CD14-positive monocyte (primary cell): ENCODE data around the gene OR4F17. TPM values are rescaled to one million over a fixed set of nuclear protein-coding genes. Genes with fewer than 3 reads are reported as not detected.
"Not testable (repeated sequence)": the region's sequence is repeated elsewhere in the genome, so short reads cannot be mapped to it uniquely, and the experiment has no call there.

Experiments used
- DNase-seq, 3 donors: peaks; one replicate each; pipeline ENCODE4 v3.0.0-alpha.2; 2011 to 2022
- H2AFZ ChIP-seq: 2 replicates; pipeline ENCODE4 v1.6.0; 2012; ENCODE audit warnings: mild to moderate bottlenecking, low read depth, low read length, inconsistent platforms; ENCODE audit not compliant: insufficient read depth, poor library complexity, severe bottlenecking
- H3K27ac ChIP-seq, 2 donors: 1 replicate in 1 of 2; 2 replicates in 1 of 2; pipeline ENCODE4 v1.5.1; 2012 to 2013; ENCODE audit warnings: low read length in 2 of 2, control low read depth in 1 of 2, inconsistent platforms in 1 of 2, low read depth in 1 of 2, mild to moderate bottlenecking in 1 of 2
- H3K27me3 ChIP-seq, 2 donors: one replicate each; pipeline versions ENCODE4 v1.6.0 to v1.6.1; 2011 to 2013; ENCODE audit warnings: low read length in 2 of 2; ENCODE audit not compliant: control insufficient read depth in 2 of 2, insufficient read depth in 2 of 2
- H3K36me3 ChIP-seq, 2 donors: replicated peaks in 1 of 2; 1 replicate in 1 of 2; 2 replicates in 1 of 2; pipeline versions ENCODE4 v1.5.1 to v1.6.1; 2012 to 2013; ENCODE audit warnings: low read length in 2 of 2, control low read depth in 1 of 2, inconsistent platforms in 1 of 2, mild to moderate bottlenecking in 1 of 2; ENCODE audit not compliant: insufficient read depth in 2 of 2, control insufficient read depth in 1 of 2
- H3K4me1 ChIP-seq, 2 donors: 1 replicate in 1 of 2; 2 replicates in 1 of 2; pipeline versions ENCODE4 v1.5.1 to v1.6.1; 2012 to 2013; ENCODE audit warnings: low read length in 2 of 2, control low read depth in 1 of 2, inconsistent platforms in 1 of 2, mild to moderate bottlenecking in 1 of 2, moderate library complexity in 1 of 2; ENCODE audit not compliant: insufficient read depth in 2 of 2, control insufficient read depth in 1 of 2
- H3K4me2 ChIP-seq: replicated peaks from 2 replicates; pipeline ENCODE3; 2012; ENCODE audit warnings: low read length, moderate library complexity, mild to moderate bottlenecking; ENCODE audit not compliant: poor library complexity, severe bottlenecking; ENCODE audit errors: extremely low read depth
- H3K4me3 ChIP-seq, 3 experiments: fragments of 200-600 bp in 1 of 3; sonication (generic) in 1 of 3; replicated peaks in 1 of 3; 1 replicate in 2 of 3; 2 replicates in 1 of 3; pipeline ENCODE4 v1.5.1; 2011 to 2013; ENCODE audit warnings: low read length in 3 of 3, mild to moderate bottlenecking in 3 of 3, control low read depth in 2 of 3, low read depth in 2 of 3, inconsistent platforms in 1 of 3, moderate library complexity in 1 of 3
- H3K79me2 ChIP-seq: 2 replicates; pipeline ENCODE4 v1.6.0; 2012; ENCODE audit warnings: mild to moderate bottlenecking, control low read depth, inconsistent platforms, low read length, moderate library complexity; ENCODE audit not compliant: insufficient read depth
- H3K9ac ChIP-seq: 2 replicates; pipeline ENCODE4 v1.6.0; 2017; ENCODE audit warnings: low read length, mild to moderate bottlenecking; ENCODE audit not compliant: insufficient read depth, poor library complexity, severe bottlenecking
- H3K9me3 ChIP-seq, 2 donors: replicated peaks in 1 of 2; 1 replicate in 1 of 2; 2 replicates in 1 of 2; pipeline versions ENCODE4 v1.5.1 to v1.6.1; 2012 to 2013; ENCODE audit warnings: low read length in 2 of 2, control low read depth in 1 of 2; ENCODE audit not compliant: control insufficient read depth in 1 of 2, insufficient read depth in 1 of 2
- H4K20me1 ChIP-seq: 2 replicates; pipeline ENCODE4 v1.6.0; 2012; ENCODE audit warnings: mild to moderate bottlenecking, low read length, control low read depth, moderate library complexity; ENCODE audit not compliant: insufficient read depth
- H3K27ac Mint-ChIP-seq, 7 donors: one replicate each; pipeline ENCODE4 v1.8.0; 2020; ENCODE audit warnings: mild to moderate bottlenecking in 7 of 7, mixed read lengths in 7 of 7, moderate library complexity in 6 of 7, inconsistent platforms in 2 of 7
- H3K27me3 Mint-ChIP-seq, 3 donors: one replicate each; pipeline ENCODE4 v1.8.0; 2021 to 2022; ENCODE audit warnings: low read depth in 3 of 3, mild to moderate bottlenecking in 3 of 3, mixed read lengths in 3 of 3, moderate library complexity in 3 of 3, inconsistent platforms in 1 of 3
- H3K36me3 Mint-ChIP-seq, 2 donors: one replicate each; pipeline ENCODE4 v1.8.0; 2020; ENCODE audit warnings: mixed read lengths in 2 of 2, inconsistent platforms in 1 of 2, mild to moderate bottlenecking in 1 of 2
- H3K4me1 Mint-ChIP-seq: one replicate; pipeline ENCODE4 v1.8.0; 2020; ENCODE audit warnings: mild to moderate bottlenecking, mixed read lengths
- H3K4me3 Mint-ChIP-seq, 2 donors: one replicate each; pipeline ENCODE4 v1.8.0; 2020; ENCODE audit warnings: mild to moderate bottlenecking in 2 of 2, mixed read lengths in 2 of 2, moderate library complexity in 1 of 2
- H3K9me3 Mint-ChIP-seq, 7 donors: one replicate each; pipeline ENCODE4 v1.8.0; 2020 to 2022; ENCODE audit warnings: mixed read lengths in 7 of 7, mild to moderate bottlenecking in 6 of 7, moderate library complexity in 6 of 7, inconsistent platforms in 2 of 7
- WGBS: methylation state at CpG from one replicate; pipeline ENCODE4 v1.1.5; 2013; ENCODE audit warnings: missing lambda C conversion rate; ENCODE audit not compliant: insufficient coverage; 5-methylcytosine and 5-hydroxymethylcytosine counted together
- intact Hi-C, 2 donors: fragments of 100-400 bp; cut with micrococcal nuclease; formaldehyde crosslinking; loops; one replicate each; pipeline versions ENCODE4 v1.15.0 to v1.15.1; 2023
- polyA plus RNA-seq, 3 donors: library from polyadenylated mRNA; depleted of rRNA in 1 of 3; unstranded in 2 of 3; stranded (reverse) in 1 of 3; fragments of 300-500 nt in 2 of 3; fragments of >200 nt in 1 of 3; fragmentation: Illumina TruSeq in 2 of 3; gene quantifications; 1 replicate in 2 of 3; 2 replicates in 1 of 3; pipeline ENCODE4 v1.2.3, GENCODE V29; 2012 to 2021

Gene OR4F17
- polyA plus RNA-seq, 3 donors = not detected

- H3K79me2 ChIP-seq, H3K27ac Mint-ChIP-seq, H3K9me3 Mint-ChIP-seq, H3K9ac ChIP-seq, H3K27me3 Mint-ChIP-seq, H3K9me3 ChIP-seq, H3K27ac ChIP-seq, H4K20me1 ChIP-seq, H3K4me1 Mint-ChIP-seq, H3K4me3 ChIP-seq, H3K36me3 Mint-ChIP-seq, H3K4me3 Mint-ChIP-seq, H3K36me3 ChIP-seq, H3K27me3 ChIP-seq, intact Hi-C loops, H3K4me2 ChIP-seq, H2AFZ ChIP-seq, H3K4me1 ChIP-seq: not testable (repeated sequence)
- DNase-seq = peak in 1 of 3 donors; percentile 0
- no CpG with 5 or more reads among the region's 4 CpGs for WGBS
Measured at GRCh38 chr19:90678-91077, 16.2 kb upstream of the OR4F17 start.

- H4K20me1 ChIP-seq, H3K79me2 ChIP-seq, H3K9me3 ChIP-seq, H3K4me3 Mint-ChIP-seq, H2AFZ ChIP-seq, H3K9ac ChIP-seq, H3K27ac ChIP-seq, H3K4me1 ChIP-seq, H3K4me1 Mint-ChIP-seq, H3K27me3 Mint-ChIP-seq, DNase-seq, H3K4me2 ChIP-seq, H3K36me3 ChIP-seq, H3K9me3 Mint-ChIP-seq, H3K27ac Mint-ChIP-seq, H3K4me3 ChIP-seq, intact Hi-C loops, H3K36me3 Mint-ChIP-seq, H3K27me3 ChIP-seq: not testable (repeated sequence)
- WGBS = no CpG with 5 or more reads among the region's 1 CpG
Measured at GRCh38 chr19:94794-95193, 12.1 kb upstream of the OR4F17 start.

GRCh38 chr19:97647-98046, 9.3 kb upstream of the OR4F17 start:
- H3K27me3 Mint-ChIP-seq, H3K4me3 Mint-ChIP-seq, H3K79me2 ChIP-seq, H3K4me1 ChIP-seq, H3K4me1 Mint-ChIP-seq, H4K20me1 ChIP-seq, H3K36me3 Mint-ChIP-seq, H3K27ac ChIP-seq, H3K9me3 Mint-ChIP-seq, intact Hi-C loops, H3K36me3 ChIP-seq, H3K9ac ChIP-seq, H3K4me3 ChIP-seq, H3K27ac Mint-ChIP-seq, H3K9me3 ChIP-seq, DNase-seq, H3K4me2 ChIP-seq, H3K27me3 ChIP-seq, H2AFZ ChIP-seq: not testable (repeated sequence)
- no CpG with 5 or more reads among the region's 3 CpGs for WGBS

- H3K27me3 Mint-ChIP-seq, H3K27me3 ChIP-seq, H3K4me1 Mint-ChIP-seq, H3K4me3 ChIP-seq, H3K4me2 ChIP-seq, DNase-seq, intact Hi-C loops, H3K4me1 ChIP-seq, H3K36me3 Mint-ChIP-seq, H2AFZ ChIP-seq, H3K79me2 ChIP-seq, H3K36me3 ChIP-seq, H3K4me3 Mint-ChIP-seq, H3K27ac Mint-ChIP-seq, H3K9me3 Mint-ChIP-seq, H3K9ac ChIP-seq, H3K9me3 ChIP-seq, H4K20me1 ChIP-seq, H3K27ac ChIP-seq: not testable (repeated sequence)
- WGBS = no CpG with 5 or more reads among the region's 5 CpGs
Measured at GRCh38 chr19:120443-121140, 13.7 kb downstream of the OR4F17 start.
